Natural killer cell treated with Interleukin-12 subunit alpha and Interleukin-12 subunit beta and Interleukin-15 and Interleukin-18, amount 100 ng/mL, for 72 hours (primary cell): Measurements from ENCODE around the gene PCDH18. TPM values are rescaled to one million over a fixed set of nuclear protein-coding genes. Genes with fewer than 3 reads are reported as not detected.
"Not testable (repeated sequence)": the region's sequence is repeated elsewhere in the genome, so short reads cannot be mapped to it uniquely, and the experiment has no call there.

ENCODE experiments used
- ATAC-seq, 2 donors: fragments of 150-1000 bp; cut with Tn5 transposase in 1 of 2; sonication (Bioruptor Pico), chemical (Tn5 transposase) in 1 of 2; 2 replicates each; pipeline ENCODE4 v1.10.0; 2021
- DNase-seq: peaks from one replicate; pipeline ENCODE4 v3.0.0; 2022; ENCODE audit warnings: low spot score
- H3K27ac Mint-ChIP-seq, 2 donors: 1 replicate in 1 of 2; 2 replicates in 1 of 2; pipeline ENCODE4 v1.8.0; 2022; ENCODE audit warnings: mixed read lengths in 2 of 2, mild to moderate bottlenecking in 1 of 2, moderate library complexity in 1 of 2
- H3K27me3 Mint-ChIP-seq, 2 donors: 1 replicate in 1 of 2; 2 replicates in 1 of 2; pipeline ENCODE4 v1.8.0; 2022; ENCODE audit warnings: mixed read lengths in 2 of 2
- H3K36me3 Mint-ChIP-seq: one replicate; pipeline ENCODE4 v1.8.0; 2022; ENCODE audit warnings: mixed read lengths
- H3K4me1 Mint-ChIP-seq, 2 donors: 1 replicate in 1 of 2; 2 replicates in 1 of 2; pipeline ENCODE4 v1.8.0; 2022; ENCODE audit warnings: low read depth in 2 of 2, mixed read lengths in 2 of 2, mild to moderate bottlenecking in 1 of 2
- H3K4me3 Mint-ChIP-seq: one replicate; pipeline ENCODE4 v1.8.0; 2022; ENCODE audit warnings: mixed read lengths
- H3K9me3 Mint-ChIP-seq: 2 replicates; pipeline ENCODE4 v1.8.0; 2022; ENCODE audit warnings: mixed read lengths
- total RNA-seq, 2 donors: library from RNA; stranded (reverse); gene quantifications; one replicate each; pipeline ENCODE4 v1.2.3, GENCODE V29; 2022

The PCDH18 gene
- total RNA-seq, 2 donors from 2014 or later: not detected

GRCh38 chr4:137521053-137521452, 11.2 kb downstream of the PCDH18 start:
- Mint-ChIP-seq H3K4me3 (no peak overlapping the region), H3K9me3 (peaks cover 5% of the 10 kb centered on the region), H3K27me3 (no peaks in the 10 kb centered on the region), H3K36me3 (no peaks in the 10 kb centered on the region), H3K4me1 (no peaks in the 10 kb centered on the region), H3K27ac (no peak overlapping the region)
- DNase-seq (no peak), ATAC-seq (no peak)

GRCh38 chr4:137519406-137519805, 12.9 kb downstream of the PCDH18 start:
- H3K27me3 Mint-ChIP-seq: no peaks in the 10 kb centered on the region

DNA sequence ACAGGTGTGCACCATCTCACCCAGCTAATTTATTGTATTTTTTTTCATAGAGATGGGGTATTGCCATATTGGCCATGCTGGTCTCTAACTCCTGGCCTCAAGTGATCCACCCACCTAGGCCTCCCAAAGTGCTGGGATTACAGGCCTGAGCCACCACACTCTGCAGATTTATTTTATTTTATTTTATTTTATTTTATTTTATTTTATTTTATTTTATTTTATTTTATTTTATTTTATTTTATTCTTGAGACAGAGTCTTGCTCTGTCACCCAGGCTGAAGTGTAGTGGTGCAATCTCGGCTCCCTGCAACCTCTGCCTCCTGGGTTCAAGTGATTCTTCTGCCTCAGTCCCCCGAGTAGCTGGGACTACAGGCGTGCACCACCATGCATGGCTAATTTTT, 15.0 kb downstream of the PCDH18 start:
- ATAC-seq, DNase-seq, H3K4me3 Mint-ChIP-seq, H3K4me1 Mint-ChIP-seq, H3K36me3 Mint-ChIP-seq, H3K27me3 Mint-ChIP-seq, H3K27ac Mint-ChIP-seq, H3K9me3 Mint-ChIP-seq: not testable (repeated sequence)

More at GRCh38 chr4:137519406-137519805, 12.9 kb downstream of the PCDH18 start:
- peaks cover 3% of the 10 kb centered on the region for H3K9me3 Mint-ChIP-seq
- ATAC-seq (no peak), DNase-seq (no peak)
- no peaks in the 10 kb centered on the region for H3K36me3 Mint-ChIP-seq
- H3K4me3 Mint-ChIP-seq: no peak overlapping the region
- H3K27ac Mint-ChIP-seq: no peak overlapping the region
- no peaks in the 10 kb centered on the region for H3K4me1 Mint-ChIP-seq

GRCh38 chr4:137514406-137515111, 17.7 kb downstream of the PCDH18 start:
- DNase-seq: no peak
- Mint-ChIP-seq H3K9me3 (peaks cover 3% of the 10 kb centered on the region), H3K27ac (no peak overlapping the region), H3K4me1 (no peaks in the 10 kb centered on the region), H3K4me3 (no peak overlapping the region), H3K27me3 (no peaks in the 10 kb centered on the region), H3K36me3 (peaks cover 4% of the 10 kb centered on the region)
- no peak for ATAC-seq

DNA sequence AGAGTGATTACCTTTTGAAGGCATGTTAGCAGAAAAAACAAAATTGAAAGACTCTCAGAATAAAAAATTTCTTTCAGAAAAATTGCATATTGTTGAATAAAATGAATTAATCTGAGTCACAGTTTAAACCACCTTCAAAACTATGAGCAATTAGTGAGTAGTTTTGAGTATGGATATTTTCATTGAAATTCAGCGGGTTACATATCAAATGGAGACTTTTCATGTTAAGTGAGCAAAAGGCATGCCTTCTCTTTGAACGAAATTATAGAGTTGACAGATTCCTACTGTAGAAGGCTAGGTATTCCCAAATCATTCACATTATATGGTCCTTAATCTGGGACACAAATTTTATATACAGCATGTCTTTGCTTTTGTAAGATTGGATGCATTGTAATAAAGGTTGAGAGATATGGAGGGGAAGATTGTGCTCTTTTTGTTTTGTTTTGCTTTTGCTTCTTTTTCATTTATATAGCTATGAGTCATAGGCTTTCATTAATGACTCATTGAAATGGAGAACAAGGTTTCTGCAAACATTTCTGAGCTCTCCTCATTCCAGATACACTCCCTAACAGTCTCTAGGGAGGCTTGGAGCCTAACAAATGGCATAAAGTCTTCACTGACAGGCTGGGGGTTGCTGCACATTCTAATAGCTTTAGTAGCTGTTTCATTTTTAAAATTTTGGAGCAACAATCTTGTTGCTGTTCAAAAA, 21.6 kb downstream of the PCDH18 start:
- H3K4me1 Mint-ChIP-seq: no peaks in the 10 kb centered on the region
- no peak for DNase-seq
- ATAC-seq: no peak
- H3K27me3 Mint-ChIP-seq: no peaks in the 10 kb centered on the region
- H3K4me3 Mint-ChIP-seq: no peak overlapping the region
- H3K36me3 Mint-ChIP-seq: peaks cover 4% of the 10 kb centered on the region
- no peak overlapping the region for H3K27ac Mint-ChIP-seq
- H3K9me3 Mint-ChIP-seq: peaks cover 3% of the 10 kb centered on the region

DNA sequence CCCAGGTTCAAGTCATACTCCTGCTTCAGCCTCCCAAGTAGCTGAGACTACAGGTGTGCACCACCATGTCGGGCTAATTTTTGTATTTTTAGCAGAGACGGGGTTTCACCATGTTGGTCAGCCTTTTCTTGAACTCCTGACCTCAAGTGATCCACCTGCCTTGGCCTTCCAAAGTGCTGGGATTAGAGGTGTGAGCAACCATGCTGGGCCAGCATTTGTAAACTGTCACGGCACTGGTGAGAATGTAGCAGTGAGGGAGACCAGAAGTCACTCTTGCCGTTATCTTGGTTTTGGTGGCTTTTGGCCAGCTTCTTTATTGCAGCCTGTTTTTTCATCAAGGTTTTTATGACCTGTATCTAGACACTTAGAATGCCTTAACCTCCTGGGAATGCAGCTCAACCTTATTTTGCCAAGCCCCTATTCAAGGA, 22.4 kb downstream of the PCDH18 start:
- Mint-ChIP-seq H3K9me3 (peaks cover 7% of the 10 kb centered on the region), H3K4me3 (no peak overlapping the region), H3K4me1 (no peaks in the 10 kb centered on the region), H3K27ac (no peak overlapping the region), H3K36me3 (peaks cover 4% of the 10 kb centered on the region), H3K27me3 (no peaks in the 10 kb centered on the region)
- ATAC-seq (no peak), DNase-seq (no peak)

DNA sequence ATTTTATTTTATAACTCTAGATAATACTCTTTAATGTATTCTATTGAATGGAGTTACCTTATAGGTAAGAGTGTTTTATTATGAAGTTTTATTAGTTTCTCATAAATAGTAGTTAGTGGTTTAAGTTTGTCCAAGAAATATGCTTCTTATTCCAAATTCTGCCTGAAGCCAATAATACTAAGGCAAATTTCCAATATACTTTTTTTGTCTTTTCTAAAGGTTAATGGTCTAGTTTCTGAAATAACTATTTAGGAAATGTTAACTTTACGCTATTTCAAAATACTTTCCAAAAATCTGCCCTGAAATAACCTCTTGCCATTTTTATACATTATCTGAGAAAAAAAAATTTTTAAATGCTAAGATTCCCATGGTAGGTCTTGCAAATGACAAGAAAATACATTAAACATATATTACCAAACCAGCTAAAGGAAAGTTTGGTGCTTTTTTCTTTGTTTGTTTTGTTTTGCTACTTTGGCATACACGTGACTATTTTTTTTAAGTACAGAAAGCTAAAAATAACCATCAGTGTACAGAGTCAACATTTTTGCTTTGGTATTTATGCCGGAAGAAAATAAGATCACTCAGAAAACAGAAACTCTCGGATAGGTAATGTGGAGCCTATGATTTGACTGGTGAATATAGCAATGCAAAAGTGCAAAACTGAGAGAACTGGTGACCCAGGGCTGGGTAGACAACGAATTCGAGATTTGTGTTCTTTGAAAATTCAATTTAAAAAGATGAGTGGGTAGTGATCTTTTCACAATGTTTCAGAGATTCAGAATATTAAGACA, 29.8 kb downstream of the PCDH18 start:
- no peak overlapping the region for H3K27ac Mint-ChIP-seq

GRCh38 chr4:137496267-137496666, 36.0 kb downstream of the PCDH18 start:
- not testable (repeated sequence) for H3K4me1 Mint-ChIP-seq, ATAC-seq, H3K36me3 Mint-ChIP-seq, DNase-seq, H3K9me3 Mint-ChIP-seq, H3K4me3 Mint-ChIP-seq, H3K27me3 Mint-ChIP-seq, H3K27ac Mint-ChIP-seq

More for the DNA sequence above, 29.8 kb downstream of the PCDH18 start:
- no peaks in the 10 kb centered on the region for H3K36me3 Mint-ChIP-seq
- peaks cover 9% of the 10 kb centered on the region for H3K9me3 Mint-ChIP-seq
- H3K4me3 Mint-ChIP-seq: no peak overlapping the region
- no peaks in the 10 kb centered on the region for H3K4me1 Mint-ChIP-seq
- DNase-seq (no peak), ATAC-seq (no peak)
- no peaks in the 10 kb centered on the region for H3K27me3 Mint-ChIP-seq

- no peak for DNase-seq
- Mint-ChIP-seq H3K36me3 (no peaks in the 10 kb centered on the region), H3K27ac (no peak overlapping the region), H3K4me3 (no peak overlapping the region), H3K27me3 (no peaks in the 10 kb centered on the region), H3K9me3 (peaks cover 2% of the 10 kb centered on the region), H3K4me1 (no peaks in the 10 kb centered on the region)
- ATAC-seq: no peak
These were observed 36.7 kb downstream of the PCDH18 start for GRCh38 chr4:137495578-137495977.

DNA sequence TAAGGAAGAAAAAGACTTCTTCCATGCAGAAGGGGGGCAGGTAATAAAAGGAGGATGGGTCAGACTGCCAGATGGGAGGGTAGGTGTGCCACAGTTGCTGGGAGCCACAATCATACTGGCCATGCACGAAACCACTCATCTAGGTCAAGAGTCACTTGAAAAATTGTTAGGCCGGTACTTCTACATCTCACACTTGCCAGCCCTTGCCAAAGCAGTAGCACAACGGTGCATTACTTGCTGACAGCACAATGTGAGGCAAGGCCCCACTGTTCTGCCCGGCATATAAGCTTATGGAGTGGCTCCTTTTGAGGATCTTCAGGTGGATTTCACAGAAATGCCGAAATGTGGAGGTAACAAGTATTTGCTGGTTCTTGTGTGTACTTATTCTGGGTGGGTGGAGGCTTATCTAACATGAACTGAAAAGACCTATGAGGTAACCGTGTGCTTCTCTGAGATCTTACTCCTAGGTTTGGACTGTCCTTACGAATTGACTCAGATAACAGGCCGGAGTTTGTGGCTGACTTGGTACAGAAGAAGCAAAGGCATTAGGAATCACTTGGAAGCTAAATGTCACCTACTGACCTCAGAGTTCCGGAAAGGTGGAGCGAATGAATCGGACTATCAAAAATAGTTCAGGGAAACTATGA, 48.9 kb downstream of the PCDH18 start:
- H3K36me3 Mint-ChIP-seq: not testable (repeated sequence)

GRCh38 chr4:137479657-137480056, 52.6 kb downstream of the PCDH18 start:
- not testable (repeated sequence) for ATAC-seq, H3K27me3 Mint-ChIP-seq, DNase-seq, H3K4me3 Mint-ChIP-seq, H3K36me3 Mint-ChIP-seq, H3K27ac Mint-ChIP-seq, H3K4me1 Mint-ChIP-seq
- peaks cover 19% of the 10 kb centered on the region for H3K9me3 Mint-ChIP-seq

More for the DNA sequence above, 48.9 kb downstream of the PCDH18 start:
- not testable (repeated sequence) for ATAC-seq, H3K27me3 Mint-ChIP-seq, DNase-seq, H3K27ac Mint-ChIP-seq, H3K4me1 Mint-ChIP-seq, H3K4me3 Mint-ChIP-seq
- peaks cover 25% of the 10 kb centered on the region for H3K9me3 Mint-ChIP-seq

DNA sequence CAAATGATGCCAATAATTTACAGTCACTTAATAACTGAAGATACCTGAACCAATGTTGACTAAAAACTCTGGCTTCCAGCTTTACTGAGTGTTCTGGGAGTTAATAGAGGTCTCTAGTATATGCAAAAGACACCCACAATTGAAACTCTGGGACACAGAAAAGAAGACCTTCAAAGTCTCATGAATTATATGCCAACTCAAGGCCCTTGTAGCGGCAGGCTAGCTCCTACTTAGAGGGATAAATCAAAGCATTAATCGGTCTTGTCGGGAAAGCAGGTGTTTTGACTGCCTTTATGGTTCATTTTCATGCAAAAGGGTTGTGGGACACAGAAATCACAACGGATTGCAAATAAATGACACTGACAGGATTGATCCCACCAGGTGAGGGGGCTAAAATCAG, 55.9 kb downstream of the PCDH18 start:
- ATAC-seq: no peak
- Mint-ChIP-seq H3K27me3 (no peaks in the 10 kb centered on the region), H3K27ac (no peak overlapping the region), H3K9me3 (peaks cover 17% of the 10 kb centered on the region), H3K4me3 (no peak overlapping the region), H3K36me3 (no peaks in the 10 kb centered on the region), H3K4me1 (no peaks in the 10 kb centered on the region)
- no peak for DNase-seq

GRCh38 chr4:137474711-137475301, 57.5 kb downstream of the PCDH18 start:
- peaks cover 13% of the 10 kb centered on the region for H3K9me3 Mint-ChIP-seq
- H3K36me3 Mint-ChIP-seq: no peaks in the 10 kb centered on the region
- H3K4me1 Mint-ChIP-seq: no peaks in the 10 kb centered on the region
- no peak overlapping the region for H3K4me3 Mint-ChIP-seq
- DNase-seq (no peak), ATAC-seq (no peak)
- H3K27ac Mint-ChIP-seq: no peak overlapping the region
- H3K27me3 Mint-ChIP-seq: no peaks in the 10 kb centered on the region
